Parathyroid adenoma (tissue), 2 donors: ENCODE data around the gene PRC1.
"Not testable (repeated sequence)": the region's sequence is repeated elsewhere in the genome, so short reads cannot be mapped to it uniquely, and the experiment has no call there.

Source experiments
- H2AFZ ChIP-seq: fragments of 300-600 bp; sonication (generic); one replicate; pipeline ENCODE4 v1.7.0; 2017; ENCODE audit warnings: antibody characterized with exemption, mild to moderate bottlenecking
- H3K27ac ChIP-seq: fragments of 300-600 bp; sonication (generic); one replicate; pipeline ENCODE4 v1.7.0; 2017
- H3K27me3 ChIP-seq: fragments of 300-600 bp; sonication (generic); one replicate; pipeline ENCODE4 v1.7.0; 2017; ENCODE audit warnings: low read length; ENCODE audit not compliant: control insufficient read depth, insufficient read depth
- H3K36me3 ChIP-seq: fragments of 300-600 bp; sonication (generic); one replicate; pipeline ENCODE4 v1.7.0; 2017; ENCODE audit warnings: low read length; ENCODE audit not compliant: control insufficient read depth, insufficient read depth
- H3K4me1 ChIP-seq: fragments of 300-600 bp; sonication (generic); one replicate; pipeline ENCODE4 v1.7.0; 2017; ENCODE audit warnings: control low read depth
- H3K4me2 ChIP-seq: fragments of 300-600 bp; sonication (generic); one replicate; pipeline ENCODE4 v1.7.0; 2017; ENCODE audit warnings: low read length
- H3K4me3 ChIP-seq: fragments of 300-600 bp; sonication (generic); one replicate; pipeline ENCODE4 v1.7.0; 2017; ENCODE audit warnings: low read depth, low read length
- H3K79me2 ChIP-seq: fragments of 300-600 bp; sonication (generic); one replicate; pipeline ENCODE4 v1.7.0; 2017; ENCODE audit warnings: control low read depth
- H3K9ac ChIP-seq: fragments of 300-600 bp; sonication (generic); one replicate; pipeline ENCODE4 v1.7.0; 2017; ENCODE audit warnings: mild to moderate bottlenecking
- H3K9me3 ChIP-seq: fragments of 300-600 bp; sonication (generic); one replicate; pipeline ENCODE4 v1.7.0; 2017; ENCODE audit warnings: low read length; ENCODE audit not compliant: control insufficient read depth
- TF ChIP-seq, protein P1 (sequence below): fragments of 300-600 bp; sonication (generic); IDR thresholded peaks from one replicate; pipeline ENCODE4 v1.7.0; 2017; ENCODE audit warnings: antibody characterized with exemption, mild to moderate bottlenecking
- donor health status: primary hyperparathyroidism.

Gene PRC1

DNA sequence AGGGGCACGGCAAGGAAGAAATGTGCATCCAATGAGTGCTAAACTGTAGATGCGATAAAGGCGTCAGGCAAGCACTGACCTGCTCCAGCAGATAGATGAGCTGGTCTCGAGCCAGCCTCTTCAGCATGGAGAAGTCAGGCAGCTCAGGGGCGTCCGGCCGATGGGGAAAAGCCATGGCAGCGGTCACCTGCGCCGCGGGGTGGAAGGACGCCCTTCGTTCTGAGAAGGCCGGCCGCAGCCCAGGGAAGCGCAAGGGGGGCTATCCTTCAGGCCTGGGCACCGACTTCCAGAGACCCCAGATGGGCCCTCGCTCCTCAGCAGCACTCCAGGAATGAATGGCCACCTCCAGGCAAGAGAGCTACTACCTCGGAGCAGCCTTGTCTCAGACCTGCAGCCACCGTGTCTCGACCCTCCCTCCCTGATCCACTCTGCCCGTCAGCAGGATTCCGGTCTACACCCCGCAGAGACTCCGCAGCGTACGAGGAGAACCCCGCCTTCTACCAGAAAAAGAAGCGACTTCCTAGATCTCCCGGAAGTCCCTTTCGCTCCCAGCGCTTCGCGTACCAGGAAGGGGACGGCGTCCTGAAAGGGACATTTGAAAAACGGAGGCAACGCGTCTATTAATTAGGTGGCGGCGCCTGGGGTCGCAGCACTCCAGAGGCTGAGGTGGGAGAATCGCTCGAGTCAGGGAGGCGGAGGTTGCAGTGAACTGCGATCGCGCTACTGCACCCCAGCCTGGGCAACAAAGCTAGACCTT is 27.9 kb upstream of the PRC1 start, which contains the start of gene VPS33B:
Gene VPS33B (minus strand): TSS at position 520 of the 757 bp plus-strand sequence. CDS start 345 bp downstream, at position 175.
- Histone ChIP-seq H3K4me1 (no peaks in the 10 kb centered on the region), H3K4me2 (peak within 1 kb of the TSS; percentile 68), H3K79me2 (no peaks in the 10 kb centered on the region), H3K9me3 (no peaks in the 10 kb centered on the region), H3K27me3 (no peaks in the 10 kb centered on the region), H3K9ac (no peak within 1 kb of the TSS), H3K27ac (peak within 1 kb of the TSS; percentile 43), H3K4me3 (peak within 1 kb of the TSS; percentile 72), H3K36me3 (no peaks in the 10 kb centered on the region), H2AFZ (peak within 1 kb of the TSS; percentile 51)
- TF ChIP-seq, protein P1, sequence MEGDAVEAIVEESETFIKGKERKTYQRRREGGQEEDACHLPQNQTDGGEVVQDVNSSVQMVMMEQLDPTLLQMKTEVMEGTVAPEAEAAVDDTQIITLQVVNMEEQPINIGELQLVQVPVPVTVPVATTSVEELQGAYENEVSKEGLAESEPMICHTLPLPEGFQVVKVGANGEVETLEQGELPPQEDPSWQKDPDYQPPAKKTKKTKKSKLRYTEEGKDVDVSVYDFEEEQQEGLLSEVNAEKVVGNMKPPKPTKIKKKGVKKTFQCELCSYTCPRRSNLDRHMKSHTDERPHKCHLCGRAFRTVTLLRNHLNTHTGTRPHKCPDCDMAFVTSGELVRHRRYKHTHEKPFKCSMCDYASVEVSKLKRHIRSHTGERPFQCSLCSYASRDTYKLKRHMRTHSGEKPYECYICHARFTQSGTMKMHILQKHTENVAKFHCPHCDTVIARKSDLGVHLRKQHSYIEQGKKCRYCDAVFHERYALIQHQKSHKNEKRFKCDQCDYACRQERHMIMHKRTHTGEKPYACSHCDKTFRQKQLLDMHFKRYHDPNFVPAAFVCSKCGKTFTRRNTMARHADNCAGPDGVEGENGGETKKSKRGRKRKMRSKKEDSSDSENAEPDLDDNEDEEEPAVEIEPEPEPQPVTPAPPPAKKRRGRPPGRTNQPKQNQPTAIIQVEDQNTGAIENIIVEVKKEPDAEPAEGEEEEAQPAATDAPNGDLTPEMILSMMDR: no peak

GRCh38 chr15:91021516-91022074 is 27.3 kb upstream of the PRC1 start:
- Histone ChIP-seq H3K4me1 (no peaks in the 10 kb centered on the region), H3K9me3 (no peaks in the 10 kb centered on the region), H3K27me3 (no peaks in the 10 kb centered on the region), H3K9ac (no peak overlapping the region), H3K27ac (peak overlapping the region; percentile 43), H3K4me3 (peak overlapping the region; percentile 72), H2AFZ (peak overlapping the region; percentile 51), H3K36me3 (no peaks in the 10 kb centered on the region), H3K79me2 (no peaks in the 10 kb centered on the region), H3K4me2 (peak overlapping the region; percentile 68)
- TF ChIP-seq, protein P1: no peak

DNA sequence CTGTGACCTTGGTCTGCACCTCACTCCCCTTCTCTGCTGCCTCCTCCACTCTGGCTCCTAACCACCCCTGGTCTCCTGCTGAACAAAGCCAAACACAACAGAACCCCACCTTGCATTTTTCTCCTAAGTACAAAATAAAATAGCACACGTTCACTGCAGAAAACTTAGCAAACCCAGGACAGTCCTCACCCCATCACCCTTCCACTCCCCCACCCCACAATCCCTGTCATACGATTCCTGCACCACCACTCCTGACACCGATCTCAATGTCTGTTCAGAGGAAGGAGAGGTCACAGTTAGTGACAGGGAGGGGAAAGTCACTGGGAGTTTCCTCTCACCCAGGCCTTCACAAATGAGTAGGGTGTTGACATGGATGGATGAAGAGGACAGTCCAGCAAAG is 23.8 kb upstream of the PRC1 start:
- Histone ChIP-seq H3K36me3 (no peaks in the 10 kb centered on the region), H3K27ac (no peak overlapping the region), H3K4me1 (no peaks in the 10 kb centered on the region), H3K4me3 (no peak overlapping the region), H3K4me2 (no peak overlapping the region), H3K79me2 (no peaks in the 10 kb centered on the region), H3K9ac (no peak overlapping the region), H3K27me3 (no peaks in the 10 kb centered on the region), H2AFZ (no peak overlapping the region), H3K9me3 (no peaks in the 10 kb centered on the region)
- TF ChIP-seq, protein P1: no peak

DNA sequence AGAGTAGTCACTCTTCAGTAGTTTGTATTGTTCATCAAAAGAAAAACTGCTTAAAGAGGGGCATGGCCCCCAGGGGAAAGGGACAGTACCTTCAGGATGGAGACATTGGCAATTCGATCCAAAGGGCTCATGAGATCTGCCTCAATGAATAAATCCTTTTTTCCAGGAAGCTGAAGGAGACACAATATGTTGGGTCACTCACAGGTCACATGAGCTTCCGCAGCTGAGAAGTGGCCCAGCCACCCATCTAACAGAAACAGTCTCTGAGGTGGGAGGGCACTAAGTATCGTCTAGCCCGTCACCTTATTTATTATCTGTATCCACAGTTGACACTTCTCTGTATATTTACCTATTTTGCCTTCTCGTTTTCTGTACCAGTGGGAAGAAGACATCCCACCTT is 23.4 kb upstream of the PRC1 start:
- H3K4me2 ChIP-seq: no peak overlapping the region
- H3K4me3 ChIP-seq: no peak overlapping the region
- no peak overlapping the region for H3K27ac ChIP-seq
- no peaks in the 10 kb centered on the region for H3K4me1 ChIP-seq
- H3K9ac ChIP-seq: no peak overlapping the region
- H3K9me3 ChIP-seq: no peaks in the 10 kb centered on the region
- H3K36me3 ChIP-seq: no peaks in the 10 kb centered on the region
- no peaks in the 10 kb centered on the region for H3K79me2 ChIP-seq
- H3K27me3 ChIP-seq: no peaks in the 10 kb centered on the region
- H2AFZ ChIP-seq: no peak overlapping the region
- TF ChIP-seq, protein P1: no peak

- not testable (repeated sequence) for H3K27ac ChIP-seq, H3K4me3 ChIP-seq, H3K79me2 ChIP-seq, H3K9me3 ChIP-seq, H3K27me3 ChIP-seq, H2AFZ ChIP-seq, H3K36me3 ChIP-seq, H3K9ac ChIP-seq, H3K4me1 ChIP-seq, H3K4me2 ChIP-seq
These were observed 19.4 kb upstream of the PRC1 start for GRCh38 chr15:91013701-91014100.
